Adrenal gland (tissue), 12 donors: Measurements from ENCODE around the gene ITPKC. TPM values are rescaled to one million over a fixed set of nuclear protein-coding genes. Genes with fewer than 3 reads are reported as not detected.
"Not testable (repeated sequence)": the region's sequence is repeated elsewhere in the genome, so short reads cannot be mapped to it uniquely, and the experiment has no call there.

Experiments
- DNase-seq, 7 donors: peaks; one replicate each; pipeline ENCODE4 v3.0.0-alpha.2; 2019 to 2020
- H3K27ac ChIP-seq, 5 donors: fragments of 200-600 bp; sonication (generic) in 4 of 5; 1 replicate in 3 of 5; 2 replicates in 2 of 5; pipeline versions ENCODE4 v1.5.1 to v1.8.0; 2016 to 2020; ENCODE audit warnings: mild to moderate bottlenecking in 1 of 5
- H3K27me3 ChIP-seq: fragments of 200-600 bp; 2 replicates; pipeline ENCODE4 v1.8.0; 2021
- H3K36me3 ChIP-seq, 2 donors: fragments of 200-600 bp; replicated peaks in 1 of 2; 1 replicate in 1 of 2; 2 replicates in 1 of 2; pipeline versions ENCODE4 v1.5.1 to v1.8.0; 2018 to 2022
- H3K4me1 ChIP-seq, 2 donors: fragments of 200-600 bp; replicated peaks in 1 of 2; 1 replicate in 1 of 2; 2 replicates in 1 of 2; pipeline versions ENCODE4 v1.5.1 to v1.8.0; 2018 to 2021
- H3K4me3 ChIP-seq, 4 donors: fragments of 200-600 bp; sonication (generic) in 3 of 4; one replicate each; pipeline ENCODE4 v1.5.1; 2016 to 2018
- H3K9me3 ChIP-seq, 3 donors: fragments of 200-600 bp; sonication (generic) in 1 of 3; replicated peaks in 1 of 3; 1 replicate in 2 of 3; 2 replicates in 1 of 3; pipeline versions ENCODE4 v1.5.1 to v1.8.0; 2016 to 2021
- CTCF ChIP-seq, 6 experiments: fragments of 450-650 bp in 4 of 6; fragments of 200-600 bp in 2 of 6; sonication (generic) in 1 of 6; IDR thresholded peaks; 1 replicate in 5 of 6; 2 replicates in 1 of 6; pipeline versions ENCODE4 v1.5.1 to v1.8.0; 2016 to 2021; ENCODE audit warnings: antibody characterized with exemption in 6 of 6, mild to moderate bottlenecking in 2 of 6, moderate library complexity in 1 of 6
- POLR2A ChIP-seq, 2 donors: fragments of 450-650 bp; IDR thresholded peaks; one replicate each; pipeline ENCODE4 v1.6.1; 2017; ENCODE audit warnings: antibody characterized with exemption in 2 of 2, mild to moderate bottlenecking in 2 of 2, moderate library complexity in 1 of 2
- WGBS, 4 donors: extraction: QIAGEN DNeasy Blood & Tissue Kit in 2 of 4; methylation state at CpG; one replicate each; pipeline versions ENCODE4 v1.1.5 to v1.1.7; 2013 to 2017; 5-methylcytosine and 5-hydroxymethylcytosine counted together
- intact Hi-C, 2 donors: fragments of 100-400 bp; cut with DNase I; formaldehyde crosslinking; loops; one replicate each; pipeline versions ENCODE4 v1.14.1 to v1.15.0; 2022 to 2023
- polyA plus RNA-seq, 3 donors: library from polyadenylated mRNA; stranded (reverse); fragments of 200-250 nt in 2 of 3; fragments of 350-450 nt in 1 of 3; fragmentation: Illumina TruSeq in 1 of 3; extraction: RNeasy Lipid Tissue Mini Kit (QIAGEN cat#74804) in 1 of 3; gene quantifications; one replicate each; pipeline ENCODE4 v1.2.3, GENCODE V29; 2013 to 2014
- small RNA-seq, 2 donors: library from RNA; depleted of rRNA; stranded (forward); fragments of <200 nt; gene quantifications; one replicate each; pipeline ENCODE3, GENCODE V24; 2016
- total RNA-seq, 9 donors: library from RNA; depleted of rRNA in 4 of 9; stranded (reverse); fragments of >200 nt in 4 of 9; fragments of 120-200 nt in 1 of 9; fragmentation: NEBNext Ultra II Directional in 1 of 9; extraction: Animal tissue kit (Norgen Biotek cat#: 25700) in 1 of 9; gene quantifications; one replicate each; pipeline versions ENCODE4 v1.1.0 to v1.2.4, GENCODE V29; 2013 to 2023
- donor health status: healthy with polysubstance abuse.
- donor health status: Bipolar disorder and iron deficiency.
- donor health status: DM: yes; HTN: yes; CAD: no.
- donor health status: DM: no; HTN: no; CAD: no.
- donor health status: DM: no; HTN: no; CAD: no.
- donor health status: DM: yes; HTN: yes; CAD: no.

The ITPKC gene
- total and polyA plus RNA-seq, 12 donors: 7.8 to 36.1 (median 22.5) TPM

GRCh38 chr19:40783711-40784110, 66.8 kb downstream of the ITPKC start:
- 89 to 96% (median 93%) methylated on average over 2 to 14 of the region's 14 CpGs for WGBS, 4 donors
- H3K4me1 ChIP-seq: peaks cover 0 to 6% of the 10 kb centered on the region in 2 donors
- no peak overlapping the region for H3K4me3 ChIP-seq
- intact Hi-C loops: no loop called here
- DNase-seq: no peak
- TF ChIP-seq CTCF (IDR thresholded peaks at IDR 0.05) (no peak), POLR2A (IDR thresholded peaks at IDR 0.05) (no peak)
- H3K9me3 ChIP-seq: no peaks in the 10 kb centered on the region
- H3K27ac ChIP-seq: no peak overlapping the region
- no peaks in the 10 kb centered on the region for H3K27me3 ChIP-seq
- no peaks in the 10 kb centered on the region for H3K36me3 ChIP-seq

- H3K4me3 ChIP-seq, H3K27ac ChIP-seq, DNase-seq, H3K36me3 ChIP-seq, H3K9me3 ChIP-seq, intact Hi-C loops, H3K4me1 ChIP-seq, H3K27me3 ChIP-seq: not testable (repeated sequence)
- 90 to 98% (median 94%) methylated on average over 2 of the region's 2 CpGs for WGBS, 4 donors
These were observed 67.2 kb downstream of the ITPKC start for GRCh38 chr19:40784146-40784545.

- intact Hi-C loops: no loop called here
- Histone ChIP-seq H3K9me3 (no peaks in the 10 kb centered on the region), H3K4me1 (no peaks in the 10 kb centered on the region), H3K4me3 (no peak overlapping the region), H3K27me3 (no peaks in the 10 kb centered on the region), H3K36me3 (peaks cover 0 to 9% of the 10 kb centered on the region in 2 donors), H3K27ac (no peak overlapping the region)
- 27 to 32% methylated on average over 1 of the region's 1 CpG; no CpG with 5 or more reads in 2 of the 4 donors for WGBS, 4 donors
- no peak for DNase-seq
- no peak for TF ChIP-seq POLR2A (IDR thresholded peaks at IDR 0.05)
- TF ChIP-seq CTCF (IDR thresholded peaks at IDR 0.05): no peak
These were observed 68.6 kb downstream of the ITPKC start for GRCh38 chr19:40785526-40785925.

- intact Hi-C loops: no loop called here
- peaks cover 0 to 9% of the 10 kb centered on the region in 2 donors for H3K36me3 ChIP-seq
- H3K9me3 ChIP-seq: no peaks in the 10 kb centered on the region
These were observed 69.4 kb downstream of the ITPKC start for GRCh38 chr19:40786060-40787037.

More at GRCh38 chr19:40786060-40787037, 69.4 kb downstream of the ITPKC start:
- no peak overlapping the region for H3K27ac ChIP-seq
- H3K4me3 ChIP-seq: no peak overlapping the region
- H3K4me1 ChIP-seq: no peaks in the 10 kb centered on the region
- 86 to 92% (median 92%) methylated on average over 13 to 25 of the region's 25 CpGs for WGBS, 4 donors
- H3K27me3 ChIP-seq: no peaks in the 10 kb centered on the region
- no peak for DNase-seq
- TF ChIP-seq POLR2A (IDR thresholded peaks at IDR 0.05) (no peak), CTCF (IDR thresholded peaks at IDR 0.05) (no peak)

Small RNAs within 50 kb of the gene (small RNA-seq; reads per million reads assigned to genes)
- 0 reads per million in 2 donors for gene RNU6-195P

Other genes starting within 250 kb of the ITPKC start
- 10 to 100 TPM; 12.5 to 96.3 (median 49.7) TPM for gene SHKBP1, start 140.2 kb upstream of the ITPKC start, total RNA-seq
- gene SHKBP1, start 140.2 kb upstream of the ITPKC start, polyA plus RNA-seq: 100 to 1,000 TPM in 2 of 3 donors, 10 to 100 TPM in 1; 17.8 to 157 (median 118) TPM
- gene LTBP4, start 115.7 kb upstream of the ITPKC start, total RNA-seq: 100 to 1,000 TPM in 6 of 9 donors, 10 to 100 TPM in 3; 17.7 to 205 (median 118) TPM
- 100 to 1,000 TPM in 2 of 3 donors, 10 to 100 TPM in 1; 15.3 to 272 (median 142) TPM for gene LTBP4, start 115.7 kb upstream of the ITPKC start, polyA plus RNA-seq
- 10 to 100 TPM in 7 of 9 donors, 1 to 10 TPM in 2; 5.9 to 53.5 (median 30.2) TPM for gene NUMBL, start 26.5 kb upstream of the ITPKC start, total RNA-seq
- 10 to 100 TPM in 2 of 3 donors, 1 to 10 TPM in 1; 3.2 to 60.6 (median 29.7) TPM for gene NUMBL, start 26.5 kb upstream of the ITPKC start, polyA plus RNA-seq
- gene COQ8B, start 226 bp upstream of the ITPKC start, total RNA-seq: 10 to 100 TPM; 21.6 to 80.4 (median 49.5) TPM
- gene COQ8B, start 226 bp upstream of the ITPKC start, polyA plus RNA-seq: 10 to 100 TPM; 13.7 to 69.3 (median 36.9) TPM
- gene ACTMAP, start 33.4 kb downstream of the ITPKC start, total RNA-seq: 10 to 100 TPM in 5 of 9 donors, 1 to 10 TPM in 4; 2.2 to 17.5 (median 12.0) TPM
- gene ACTMAP, start 33.4 kb downstream of the ITPKC start, polyA plus RNA-seq: 10 to 100 TPM in 2 of 3 donors, 1 to 10 TPM in 1; 7.9 to 28.0 (median 18.6) TPM
- gene SNRPA, start 34.1 kb downstream of the ITPKC start, total RNA-seq: 10 to 100 TPM; 18.5 to 91.3 (median 56.1) TPM
- 100 to 1,000 TPM in 2 of 3 donors, 10 to 100 TPM in 1; 92.1 to 176 (median 164) TPM for gene SNRPA, start 34.1 kb downstream of the ITPKC start, polyA plus RNA-seq
- 1 to 10 TPM in 3 of 9 donors, under 1 TPM in 1, not detected in 5; 0.74 to 9.2 (median 1.2) TPM for gene MIA, start 58.4 kb downstream of the ITPKC start, total RNA-seq
- 1 to 10 TPM in 2 of 3 donors, not detected in 1; 8.3 to 8.7 TPM for gene MIA, start 58.4 kb downstream of the ITPKC start, polyA plus RNA-seq
- 100 to 1,000 TPM in 1 of 9 donors, 10 to 100 TPM in 8; 41.4 to 105 (median 66.4) TPM for gene RAB4B, start 61.1 kb downstream of the ITPKC start, total RNA-seq
- gene RAB4B, start 61.1 kb downstream of the ITPKC start, polyA plus RNA-seq: 100 to 1,000 TPM in 1 of 3 donors, 10 to 100 TPM in 2; 25.8 to 135 (median 97.5) TPM
- 100 to 1,000 TPM in 6 of 9 donors, 10 to 100 TPM in 3; 79.2 to 169 (median 106) TPM for gene EGLN2, start 82.1 kb downstream of the ITPKC start, total RNA-seq
- 100 to 1,000 TPM in 1 of 3 donors, 10 to 100 TPM in 2; 53.1 to 122 (median 98.7) TPM for gene EGLN2, start 82.1 kb downstream of the ITPKC start, polyA plus RNA-seq
- gene CYP2A6, start 133.3 kb downstream of the ITPKC start, total RNA-seq: 1 to 10 TPM in 3 of 9 donors, under 1 TPM in 5, not detected in 1; 0.11 to 2.1 (median 0.70) TPM
- gene CYP2A6, start 133.3 kb downstream of the ITPKC start, polyA plus RNA-seq: 1 to 10 TPM in 1 of 3 donors, under 1 TPM in 2; 0.51 to 1.7 (median 0.57) TPM
- not detected for gene CYP2A7, start 165.1 kb downstream of the ITPKC start, total RNA-seq
- gene CYP2A7, start 165.1 kb downstream of the ITPKC start, polyA plus RNA-seq: not detected